Caco-2 (cell line): ENCODE measurements around the gene REC8. TPM values are rescaled to one million over a fixed set of nuclear protein-coding genes. Genes with fewer than 3 reads are reported as not detected.
"Not testable (repeated sequence)": the region's sequence is repeated elsewhere in the genome, so short reads cannot be mapped to it uniquely, and the experiment has no call there.

Experiments used
- BruUV-seq: library from RNA; stranded (reverse); fragments of 400-500 nt; replicated peaks from 2 replicates; lab custom pipeline; 2021; lab: Mats Ljungman, UMichigan
- CTCF ChIA-PET: fragments of 300-600 bp; sonication (Branson Sonifier 250); formaldehyde crosslinking; loops from one replicate; lab custom pipeline; 2022; ENCODE audit warnings: antibody characterized with exemption; lab: Charles Lee
- POLR2A ChIA-PET: fragments of 300-600 bp; sonication (Branson Sonifier 250); formaldehyde crosslinking; loops from one replicate; lab custom pipeline; 2022; ENCODE audit warnings: antibody characterized with exemption; lab: Charles Lee
- DNase-seq, 2 experiments: peaks; one replicate each; pipeline versions ENCODE4 v3.0.0 to v3.0.0-alpha.2; 2020 to 2022
- H3K27me3 ChIP-seq: replicated peaks from 2 replicates; pipeline ENCODE4 v1.6.0; 2011; ENCODE audit warnings: low read length; ENCODE audit not compliant: control insufficient read depth, insufficient read depth
- H3K36me3 ChIP-seq: 2 replicates; pipeline ENCODE4 v1.5.1; 2011; ENCODE audit warnings: low read length; ENCODE audit not compliant: control insufficient read depth, insufficient read depth
- H3K4me1 ChIP-seq: fragments of 250-450 bp; sonication (Bioruptor Pico); 2 replicates; pipeline ENCODE4 v1.5.1; 2020; ENCODE audit warnings: mild to moderate bottlenecking
- H3K4me3 ChIP-seq: 2 replicates; pipeline ENCODE4 v1.5.1; 2011; ENCODE audit warnings: low read depth, mild to moderate bottlenecking, control low read depth, low read length
- H3K9me3 ChIP-seq: fragments of 250-450 bp; sonication (Bioruptor Pico); 2 replicates; pipeline ENCODE4 v1.5.1; 2020; ENCODE audit warnings: mild to moderate bottlenecking, moderate library complexity
- H3K27ac Mint-ChIP-seq: one replicate; pipeline ENCODE4 v1.8.0; 2022; ENCODE audit warnings: mixed read lengths; ENCODE audit not compliant: unreplicated experiment
- H3K27me3 Mint-ChIP-seq: one replicate; pipeline ENCODE4 v1.8.0; 2022; ENCODE audit warnings: mixed read lengths; ENCODE audit not compliant: insufficient read depth, unreplicated experiment
- H3K36me3 Mint-ChIP-seq: one replicate; pipeline ENCODE4 v1.8.0; 2022; ENCODE audit warnings: mild to moderate bottlenecking, mixed read lengths; ENCODE audit not compliant: insufficient read depth, unreplicated experiment
- H3K4me1 Mint-ChIP-seq: one replicate; pipeline ENCODE4 v1.8.0; 2022; ENCODE audit warnings: low read depth, mixed read lengths; ENCODE audit not compliant: unreplicated experiment
- H3K4me3 Mint-ChIP-seq: one replicate; pipeline ENCODE4 v1.8.0; 2022; ENCODE audit warnings: mild to moderate bottlenecking, moderate library complexity, mixed read lengths; ENCODE audit not compliant: unreplicated experiment
- H3K9me3 Mint-ChIP-seq: one replicate; pipeline ENCODE4 v1.8.0; 2022; ENCODE audit warnings: mixed read lengths; ENCODE audit not compliant: unreplicated experiment
- CTCF ChIP-seq, 2 experiments: fragments of 200-600 bp in 1 of 2; IDR thresholded peaks; 1 replicate in 1 of 2; 2 replicates in 1 of 2; pipeline versions ENCODE4 v1.5.1 to v1.8.0; 2011 to 2022; ENCODE audit warnings: antibody characterized with exemption in 1 of 2, control low read depth in 1 of 2, inconsistent platforms in 1 of 2, low read depth in 1 of 2, low read length in 1 of 2, mild to moderate bottlenecking in 1 of 2, moderate library complexity in 1 of 2; ENCODE audit not compliant: insufficient read depth in 1 of 2, severe bottlenecking in 1 of 2, unreplicated experiment in 1 of 2
- intact Hi-C: fragments of 100-400 bp; cut with micrococcal nuclease; formaldehyde crosslinking; loops from one replicate; pipeline ENCODE4 v1.10.0; 2022; ENCODE audit not compliant: unreplicated experiment
- total RNA-seq: library from RNA; stranded (reverse); gene quantifications from 2 replicates; pipeline ENCODE4 v1.2.3, GENCODE V29; 2022

REC8 gene
- total RNA-seq, 1 experiment from 2014 or later = 8.4 TPM

GRCh38 chr14:24203249-24203886 lies 31.5 kb downstream of the REC8 start:
- DNase-seq, H3K4me3 Mint-ChIP-seq, BruUV-seq, H3K9me3 ChIP-seq, POLR2A ChIA-PET, H3K27me3 ChIP-seq, H3K27ac Mint-ChIP-seq, CTCF ChIA-PET, H3K4me1 Mint-ChIP-seq, H3K4me3 ChIP-seq, H3K27me3 Mint-ChIP-seq, H3K4me1 ChIP-seq, intact Hi-C loops, H3K36me3 ChIP-seq: not testable (repeated sequence)
- Mint-ChIP-seq H3K9me3 (peaks cover 21% of the 10 kb centered on the region), H3K36me3 (peaks cover 70% of the 10 kb centered on the region)

GRCh38 chr14:24204163-24205146 lies 32.6 kb downstream of the REC8 start:
- Mint-ChIP-seq H3K4me1 (no peaks in the 10 kb centered on the region), H3K9me3 (peaks cover 21% of the 10 kb centered on the region), H3K27ac (no peak overlapping the region), H3K36me3 (peaks cover 60% of the 10 kb centered on the region), H3K4me3 (no peak overlapping the region), H3K27me3 (no peaks in the 10 kb centered on the region)
- H3K27me3 ChIP-seq = no peaks in the 10 kb centered on the region
- CTCF ChIA-PET = interaction anchor here (0.7 kb wide), 1 partner anchor 272 kb away, joined by 4 read pairs; no protein-coding TSS in a partner anchor
- H3K4me1 ChIP-seq = no peaks in the 10 kb centered on the region
- peaks cover 3% of the 10 kb centered on the region for H3K36me3 ChIP-seq
- DNase-seq = no peak
- intact Hi-C loops = no loop called here
- TF ChIP-seq CTCF (IDR thresholded peaks at IDR 0.05; ENCODE audit: insufficient read depth in 1 of 2, low read depth in 1 of 2, low read length in 1 of 2, severe bottlenecking in 1 of 2, unreplicated experiment in 1 of 2) = no peak
- POLR2A ChIA-PET = no interaction called here
- H3K4me3 ChIP-seq = no peak overlapping the region
- BruUV-seq = no TSS peak
- peaks cover 6% of the 10 kb centered on the region for H3K9me3 ChIP-seq

GRCh38 chr14:24206260-24207103 lies 34.6 kb downstream of the REC8 start:
- Histone ChIP-seq H3K4me1 (no peaks in the 10 kb centered on the region), H3K9me3 (peaks cover 6% of the 10 kb centered on the region), H3K27me3 (no peaks in the 10 kb centered on the region), H3K36me3 (peaks cover 4% of the 10 kb centered on the region), H3K4me3 (no peak overlapping the region)
- no peak for DNase-seq
- no peak overlapping the region for H3K27ac Mint-ChIP-seq
- H3K9me3 Mint-ChIP-seq = peaks cover 15% of the 10 kb centered on the region
- ChIA-PET POLR2A (no interaction called here), CTCF (no interaction called here)
- BruUV-seq = no TSS peak
- H3K4me3 Mint-ChIP-seq = no peak overlapping the region
- TF ChIP-seq CTCF (IDR thresholded peaks at IDR 0.05; ENCODE audit: insufficient read depth in 1 of 2, low read depth in 1 of 2, low read length in 1 of 2, severe bottlenecking in 1 of 2, unreplicated experiment in 1 of 2) = no peak
- intact Hi-C loops = no loop called here
- H3K4me1 Mint-ChIP-seq = no peaks in the 10 kb centered on the region
- no peaks in the 10 kb centered on the region for H3K27me3 Mint-ChIP-seq
- H3K36me3 Mint-ChIP-seq = peaks cover 52% of the 10 kb centered on the region
